Endodermal cell (in vitro differentiated cells): Measurements from ENCODE around the gene MEF2B. TPM values are rescaled to one million over a fixed set of nuclear protein-coding genes. Genes with fewer than 3 reads are reported as not detected.
"Not testable (repeated sequence)": the region's sequence is repeated elsewhere in the genome, so short reads cannot be mapped to it uniquely, and the experiment has no call there.

Experiments
- DNase-seq: peaks from one replicate; pipeline ENCODE4 v3.0.0-alpha.2; 2017
- H3K27ac ChIP-seq: 2 replicates; pipeline ENCODE4 v1.5.1; 2013; ENCODE audit warnings: mild to moderate bottlenecking, low read depth, low read length, moderate library complexity
- H3K27me3 ChIP-seq: 2 replicates; pipeline ENCODE4 v1.6.1; 2013; ENCODE audit warnings: mild to moderate bottlenecking, low read length, moderate library complexity; ENCODE audit not compliant: insufficient read depth, control insufficient read depth, poor library complexity, severe bottlenecking
- H3K36me3 ChIP-seq: 2 replicates; pipeline ENCODE4 v1.7.0; 2013; ENCODE audit warnings: mild to moderate bottlenecking, low read length, moderate library complexity; ENCODE audit not compliant: control insufficient read depth, insufficient read depth
- H3K4me1 ChIP-seq: one replicate; pipeline ENCODE4 v1.7.0; 2013; ENCODE audit warnings: low read length; ENCODE audit not compliant: control insufficient read depth, insufficient read depth
- H3K4me3 ChIP-seq: 2 replicates; pipeline ENCODE4 v1.5.1; 2013; ENCODE audit warnings: mild to moderate bottlenecking, low read length, moderate library complexity
- H3K9ac ChIP-seq: 2 replicates; pipeline ENCODE4 v1.6.1; 2013; ENCODE audit warnings: mild to moderate bottlenecking, low read length, moderate library complexity; ENCODE audit not compliant: poor library complexity, severe bottlenecking; ENCODE audit errors: extremely low read depth
- H3K9me3 ChIP-seq: 2 replicates; pipeline ENCODE4 v1.6.1; 2013; ENCODE audit warnings: mild to moderate bottlenecking, low read length, moderate library complexity; ENCODE audit not compliant: control insufficient read depth
- H3K27ac Mint-ChIP-seq: 2 replicates; pipeline ENCODE4 v1.8.0; 2020; ENCODE audit warnings: mixed read lengths
- H3K27me3 Mint-ChIP-seq: 2 replicates; pipeline ENCODE4 v1.8.0; 2021; ENCODE audit warnings: mild to moderate bottlenecking, mixed read lengths; ENCODE audit not compliant: insufficient read depth
- H3K36me3 Mint-ChIP-seq: 2 replicates; pipeline ENCODE4 v1.8.0; 2020; ENCODE audit warnings: low read depth, mixed read lengths
- H3K4me1 Mint-ChIP-seq: 2 replicates; pipeline ENCODE4 v1.8.0; 2020; ENCODE audit warnings: mixed read lengths
- H3K4me3 Mint-ChIP-seq: 2 replicates; pipeline ENCODE4 v1.8.0; 2020; ENCODE audit warnings: mild to moderate bottlenecking, moderate library complexity, mixed read lengths
- H3K9me3 Mint-ChIP-seq: 2 replicates; pipeline ENCODE4 v1.8.0; 2020; ENCODE audit warnings: mild to moderate bottlenecking, mixed read lengths
- CTCF ChIP-seq: fragments of 200-600 bp; sonication (generic); conservative IDR thresholded peaks from 2 replicates; pipeline ENCODE4 v1.5.0; 2021; ENCODE audit warnings: antibody characterized with exemption, mild to moderate bottlenecking
- WGBS, 2 experiments: methylation state at CpG; one replicate each; pipeline versions ENCODE4 v1.1.5 to v1.1.7; 2013; ENCODE audit warnings: missing lambda C conversion rate in 2 of 2, mixed read lengths in 1 of 2; ENCODE audit not compliant: insufficient coverage in 1 of 2, insufficient read length in 1 of 2; 5-methylcytosine and 5-hydroxymethylcytosine counted together
- total RNA-seq, 2 donors: library from RNA; stranded (reverse); fragmentation: NEBNext Ultra II Directional in 1 of 2; extraction: Animal tissue kit (Norgen Biotek cat#: 25700) in 1 of 2; gene quantifications; 2 replicates in 1 of 2; 3 replicates in 1 of 2; pipeline ENCODE4 v1.2.1, GENCODE V29; 2021

Gene MEF2B
- total RNA-seq, 2 donors from 2014 or later, result 1.2 to 1.6 TPM

- H3K4me1 Mint-ChIP-seq, result peaks cover 3% of the 10 kb centered on the region
- H3K36me3 Mint-ChIP-seq, result peaks cover 40% of the 10 kb centered on the region
- 94 to 96% methylated on average over 12 to 17 of the region's 17 CpGs for WGBS, 2 experiments
These were observed 9.7 kb upstream of the MEF2B start for GRCh38 chr19:19179548-19180441.

GRCh38 chr19:19176950-19177349, 6.9 kb upstream of the MEF2B start:
- H3K27ac ChIP-seq, result no peak overlapping the region
- DNase-seq, result peak; percentile 67
- 85 to 93% methylated on average over 5 to 8 of the region's 8 CpGs for whole genome bisulfite sequencing, 2 experiments
- no peaks in the 10 kb centered on the region for H3K4me1 ChIP-seq
- TF ChIP-seq CTCF, result no peak
- peaks cover 3% of the 10 kb centered on the region for H3K4me1 Mint-ChIP-seq
- no peaks in the 10 kb centered on the region for H3K9me3 Mint-ChIP-seq
- H3K9me3 ChIP-seq, result no peaks in the 10 kb centered on the region
- no peak overlapping the region for H3K9ac ChIP-seq
- H3K4me3 ChIP-seq, result no peak overlapping the region
- peaks cover 9% of the 10 kb centered on the region for H3K27me3 Mint-ChIP-seq
- no peaks in the 10 kb centered on the region for H3K27me3 ChIP-seq
- H3K4me3 Mint-ChIP-seq, result no peak overlapping the region
- H3K36me3 ChIP-seq, result peaks cover 13% of the 10 kb centered on the region
- no peak overlapping the region for H3K27ac Mint-ChIP-seq
- peaks cover 28% of the 10 kb centered on the region for H3K36me3 Mint-ChIP-seq

More at GRCh38 chr19:19179548-19180441, 9.7 kb upstream of the MEF2B start:
- Histone ChIP-seq H3K4me3 (no peak overlapping the region), H3K36me3 (peaks cover 13% of the 10 kb centered on the region), H3K9me3 (no peaks in the 10 kb centered on the region), H3K27me3 (no peaks in the 10 kb centered on the region), H3K27ac (no peak overlapping the region), H3K9ac (no peak overlapping the region), H3K4me1 (no peaks in the 10 kb centered on the region)
- no peaks in the 10 kb centered on the region for H3K27me3 Mint-ChIP-seq
- no peaks in the 10 kb centered on the region for H3K9me3 Mint-ChIP-seq
- no peak for DNase-seq
- H3K27ac Mint-ChIP-seq, result no peak overlapping the region
- no peak overlapping the region for H3K4me3 Mint-ChIP-seq
- TF ChIP-seq CTCF, result no peak

GRCh38 chr19:19173243-19173642, 3.2 kb upstream of the MEF2B start:
- not testable (repeated sequence) for H3K4me3 ChIP-seq, H3K4me1 ChIP-seq, H3K9me3 ChIP-seq, H3K9ac ChIP-seq, DNase-seq, H3K36me3 ChIP-seq, H3K27ac ChIP-seq, H3K36me3 Mint-ChIP-seq, H3K27ac Mint-ChIP-seq, H3K4me1 Mint-ChIP-seq, H3K4me3 Mint-ChIP-seq, H3K9me3 Mint-ChIP-seq
- peaks cover 30% of the 10 kb centered on the region for H3K27me3 ChIP-seq
- 92 to 100% methylated on average over 3 to 4 of the region's 5 CpGs for WGBS, 2 experiments
- peaks cover 46% of the 10 kb centered on the region for H3K27me3 Mint-ChIP-seq
